CD4-positive, alpha-beta T cell treated with Interleukin-6 for 4 hours (primary cell): ENCODE data around the gene MBIP.

Source experiments
- DNase-seq: peaks from one replicate; pipeline ENCODE4 v3.0.0-alpha.2; 2020; ENCODE audit warnings: mixed read lengths

Gene MBIP

DNA sequence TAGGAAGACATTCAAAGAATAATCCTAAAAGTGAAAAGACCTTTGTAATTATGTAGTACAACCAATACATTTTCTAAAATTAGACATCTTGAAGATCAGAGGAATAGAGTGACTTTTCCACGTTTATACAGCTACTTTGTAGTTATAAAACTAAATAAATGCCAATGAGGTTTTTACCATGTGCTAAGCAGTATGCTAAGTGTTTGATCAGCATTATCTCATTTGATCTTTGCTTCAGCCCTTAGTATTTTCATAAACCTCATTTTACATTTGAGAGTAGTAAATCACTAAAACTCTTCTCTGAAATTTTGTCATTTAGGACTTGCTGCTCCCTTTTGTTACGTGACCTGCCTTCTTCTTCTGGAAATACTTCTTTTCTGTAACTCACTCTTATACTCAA, 13.6 kb downstream of the MBIP start:
- DNase-seq = no peak

DNA sequence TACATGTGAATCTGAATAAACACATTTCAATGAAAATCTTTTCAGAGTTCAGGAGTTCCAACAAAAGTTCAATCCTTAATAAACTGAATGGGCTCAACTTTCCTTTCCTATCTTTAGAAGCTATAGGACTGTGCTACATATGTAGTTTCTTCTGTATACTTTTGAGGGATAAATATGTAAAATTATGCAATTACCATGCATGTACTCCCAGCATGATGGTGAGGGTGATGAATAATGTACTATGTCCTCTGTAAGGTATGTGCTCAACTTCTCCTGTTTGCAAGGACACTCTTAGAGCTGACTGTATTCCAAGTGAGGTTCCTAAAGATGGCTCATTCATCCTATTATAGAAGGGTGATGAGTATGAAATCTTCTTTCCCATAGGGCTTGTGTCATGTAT, 15.5 kb downstream of the MBIP start:
- no peak for DNase-seq

DNA sequence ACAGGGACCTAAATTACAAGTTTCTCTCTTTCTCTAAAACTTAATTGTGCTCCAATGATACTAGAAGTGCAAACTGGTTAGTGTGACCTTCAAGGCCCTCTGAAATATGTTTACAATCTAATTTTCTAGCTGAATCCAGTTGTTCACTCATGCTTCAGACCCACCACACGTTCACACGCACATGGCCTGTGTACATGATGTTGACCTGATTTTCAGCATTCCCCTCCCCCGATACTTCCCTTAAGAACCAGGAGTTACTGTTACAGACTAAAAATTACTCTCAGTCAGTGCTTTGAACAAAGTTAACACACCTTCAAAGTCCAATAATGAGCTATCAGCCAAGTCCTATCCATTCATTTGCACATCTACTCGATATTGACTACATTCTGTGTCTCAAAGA, 16.5 kb downstream of the MBIP start:
- DNase-seq = no peak

DNA sequence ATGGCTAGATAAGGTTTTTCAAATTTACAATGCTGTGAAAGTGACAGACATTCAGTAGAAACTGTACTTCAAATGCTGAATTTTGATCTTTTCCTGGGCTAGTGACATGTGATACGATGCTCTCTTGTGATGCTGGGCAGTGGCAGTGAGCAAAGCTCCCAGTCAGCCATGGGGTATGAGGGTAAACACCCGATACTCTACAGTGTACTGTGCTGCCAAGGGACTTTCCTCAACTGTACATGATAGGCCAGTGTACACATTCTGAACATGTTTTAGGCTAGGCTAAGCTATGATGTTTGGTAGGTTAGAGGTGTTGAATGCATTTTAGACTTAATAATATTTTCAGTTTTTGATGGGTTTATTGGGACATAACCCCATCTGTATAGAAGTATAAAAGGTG, 17.6 kb downstream of the MBIP start:
- DNase-seq = no peak

DNA sequence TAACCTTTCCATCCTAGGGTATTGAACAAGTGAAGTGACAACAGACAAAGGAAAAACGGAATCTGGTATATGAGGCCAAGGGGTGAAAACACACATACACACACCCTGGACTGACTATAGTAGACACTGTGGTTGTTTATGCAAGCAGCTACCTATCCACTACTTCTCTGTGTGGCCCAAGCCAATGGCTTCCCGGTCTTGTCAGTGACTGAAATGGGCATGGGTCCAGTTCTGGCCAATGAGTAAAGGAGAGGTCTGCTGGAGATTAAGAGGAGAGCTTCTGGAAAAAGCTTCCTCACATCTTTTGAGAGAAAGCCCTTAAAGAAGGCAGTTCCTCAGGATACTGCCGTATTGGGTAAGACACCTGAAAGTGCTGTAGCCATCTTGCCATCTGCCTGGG, 19.3 kb downstream of the MBIP start:
- DNase-seq = no peak

DNA sequence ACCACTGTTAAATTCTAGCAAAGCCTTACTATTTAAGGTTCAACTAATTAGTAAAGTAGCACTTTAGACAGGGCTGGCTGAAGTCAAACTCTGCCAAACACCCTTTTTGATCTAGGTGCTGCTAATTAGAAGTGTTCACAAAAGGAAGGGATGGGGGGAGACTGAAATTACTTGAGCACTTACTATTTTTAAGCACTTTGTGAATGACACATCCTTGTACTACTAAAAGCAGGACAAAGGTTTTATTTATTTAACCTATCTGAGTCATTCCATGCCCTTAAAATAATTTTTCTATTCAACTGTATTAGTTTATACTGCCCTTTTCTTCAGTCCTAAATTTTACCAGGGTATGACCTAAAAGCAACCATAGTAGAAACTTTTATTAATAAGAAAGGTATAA, 20.1 kb downstream of the MBIP start:
- DNase-seq = no peak

DNA sequence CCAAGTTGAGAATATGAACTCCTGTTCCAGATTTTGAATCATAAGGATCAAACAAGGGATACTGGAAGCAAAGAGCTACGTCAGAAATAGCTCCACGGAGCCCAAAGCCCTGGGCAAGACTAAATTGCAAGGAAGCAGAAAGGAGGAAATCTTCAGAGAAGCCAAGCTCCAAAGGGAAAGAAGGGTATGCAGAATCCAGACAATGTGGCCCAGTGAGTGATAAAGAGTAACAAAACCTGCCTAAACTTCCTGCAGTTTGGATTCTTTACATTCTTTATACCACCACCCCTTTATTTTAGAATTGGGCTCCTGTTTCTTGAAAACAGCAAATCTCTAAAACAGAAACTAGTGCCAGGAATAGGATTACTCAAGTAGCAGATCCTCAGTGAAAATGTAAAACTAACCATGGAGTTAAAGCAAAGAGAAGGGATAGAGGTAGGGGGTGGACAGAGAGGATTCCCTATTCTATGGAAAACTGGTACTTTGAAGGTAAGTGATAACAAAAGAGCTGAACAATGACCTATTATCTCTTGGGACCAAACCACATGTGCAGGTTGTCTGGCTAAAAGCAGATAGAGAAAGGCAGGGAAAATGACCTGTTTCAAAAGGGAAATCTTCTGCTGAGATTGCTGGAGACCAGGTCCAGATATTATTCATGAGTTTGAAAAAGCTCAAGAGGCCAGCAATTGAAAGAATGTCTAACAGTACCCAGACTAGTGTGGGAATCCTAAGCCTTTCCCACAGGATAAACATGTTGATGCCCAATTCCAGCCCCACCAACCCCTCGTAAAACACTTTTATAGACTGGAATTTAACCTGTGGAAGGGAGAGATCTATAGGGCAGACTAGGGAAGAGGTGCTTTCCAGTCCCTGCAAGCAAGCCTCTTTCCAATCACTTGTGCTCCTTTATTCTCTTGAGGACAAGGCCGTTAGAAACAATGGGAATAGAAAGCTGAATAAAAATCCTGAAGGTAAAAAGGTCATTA, 24.5 kb downstream of the MBIP start:
- DNase-seq = no peak

DNA sequence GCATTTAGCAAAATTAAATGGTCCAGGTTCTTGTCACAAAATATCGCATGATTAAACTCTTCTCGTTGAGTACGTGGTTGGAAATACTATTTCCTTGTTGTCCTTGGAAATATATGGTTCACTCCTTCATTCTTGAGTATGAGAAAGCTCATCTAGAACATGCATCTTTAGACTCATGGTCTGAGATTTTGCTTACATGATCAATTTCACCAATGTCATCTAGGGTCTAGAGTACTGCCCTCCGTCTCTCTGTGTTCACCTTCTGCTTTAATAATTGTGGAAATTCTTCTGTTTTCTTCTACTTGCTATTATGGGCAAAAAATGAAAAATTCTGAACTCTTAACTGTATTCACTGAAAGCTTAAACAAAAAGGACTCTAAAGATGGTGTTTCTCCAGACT, 25.9 kb downstream of the MBIP start:
- no peak for DNase-seq

DNA sequence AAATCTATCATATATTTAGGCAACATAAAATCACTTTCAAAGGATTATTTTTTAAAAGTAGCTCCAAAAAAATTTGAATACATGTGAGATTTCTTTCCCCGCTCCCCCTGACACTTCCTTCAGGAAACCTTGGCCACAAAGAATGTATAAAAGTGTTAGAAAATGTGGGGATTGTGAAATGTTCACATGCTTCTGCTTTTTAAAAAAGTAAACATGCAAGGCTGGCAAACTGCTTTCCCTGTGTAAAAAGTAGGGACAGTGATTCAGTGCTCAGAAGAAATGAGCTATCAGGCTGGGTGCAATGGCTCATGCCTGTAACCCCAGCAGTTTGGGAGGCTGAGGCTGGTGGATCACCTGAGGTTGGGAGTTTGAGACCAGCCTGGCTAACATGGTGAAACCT, 26.6 kb downstream of the MBIP start:
- no peak for DNase-seq

DNA sequence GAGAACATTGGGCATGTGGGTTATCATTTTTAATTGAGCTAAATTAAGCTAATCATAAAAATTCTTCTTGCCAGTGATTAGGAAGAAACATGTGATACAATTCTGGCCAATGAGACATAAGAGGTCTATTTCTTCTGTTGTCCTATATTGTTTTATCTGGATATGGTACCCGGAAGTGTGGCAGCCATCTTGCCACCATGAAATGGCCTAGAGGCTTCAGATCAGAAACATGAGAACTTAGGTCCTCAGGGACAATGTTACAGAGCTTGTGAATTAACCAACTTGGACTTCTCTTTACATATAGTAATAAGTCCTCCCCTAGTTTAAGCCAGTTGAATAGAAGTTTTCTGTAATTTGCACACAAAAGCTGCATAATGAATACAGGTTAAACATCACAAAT, 30.5 kb downstream of the MBIP start:
- no peak for DNase-seq

DNA sequence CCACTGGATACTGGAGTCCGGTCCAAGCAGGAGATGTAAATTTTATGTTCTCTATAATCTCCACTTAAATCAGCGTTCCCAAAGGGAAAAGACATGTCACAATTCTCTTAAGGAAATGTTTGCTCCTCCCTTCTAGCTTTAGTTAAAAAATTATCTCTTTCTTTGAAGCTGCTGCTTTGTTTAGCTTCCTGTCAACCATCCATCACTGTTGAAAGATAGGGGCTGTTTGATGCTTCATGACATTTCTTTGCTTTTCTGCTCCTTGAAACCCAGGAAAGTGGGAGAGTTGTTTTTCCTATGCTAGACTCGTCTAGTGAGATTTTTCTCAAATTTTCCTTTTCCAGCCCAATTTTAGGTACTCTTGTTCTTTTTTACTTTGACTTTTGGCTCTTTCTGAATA, 31.9 kb downstream of the MBIP start:
- DNase-seq = no peak

DNA sequence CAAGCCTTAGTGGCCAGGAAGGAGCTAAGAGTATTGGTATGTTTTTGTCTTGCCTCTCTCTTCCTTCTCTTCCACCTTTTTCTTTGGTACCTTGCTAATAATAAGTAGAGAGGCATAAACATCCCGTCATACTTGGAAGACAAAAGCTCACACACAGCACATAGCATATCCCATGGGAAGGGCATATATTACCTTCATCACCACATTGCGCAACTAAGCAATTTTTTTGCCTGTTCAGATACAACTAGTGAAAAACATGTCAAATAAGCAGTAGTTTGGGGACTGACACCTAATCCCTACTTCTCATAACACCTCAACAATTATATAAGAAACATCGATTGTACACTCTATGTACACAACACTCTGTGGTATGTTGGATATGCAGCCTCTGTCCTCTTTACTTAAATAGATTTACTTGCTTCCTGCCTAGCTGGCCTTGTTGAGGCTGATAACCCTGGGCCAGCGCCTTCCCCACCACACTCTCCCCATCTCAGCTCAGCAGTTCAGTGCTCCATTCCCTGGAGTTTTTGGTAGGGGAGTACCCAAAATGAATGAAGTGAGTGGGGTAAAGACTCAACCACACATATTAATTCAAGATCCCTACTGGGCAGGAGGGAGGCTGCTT, 35.4 kb downstream of the MBIP start:
- no peak for DNase-seq

DNA sequence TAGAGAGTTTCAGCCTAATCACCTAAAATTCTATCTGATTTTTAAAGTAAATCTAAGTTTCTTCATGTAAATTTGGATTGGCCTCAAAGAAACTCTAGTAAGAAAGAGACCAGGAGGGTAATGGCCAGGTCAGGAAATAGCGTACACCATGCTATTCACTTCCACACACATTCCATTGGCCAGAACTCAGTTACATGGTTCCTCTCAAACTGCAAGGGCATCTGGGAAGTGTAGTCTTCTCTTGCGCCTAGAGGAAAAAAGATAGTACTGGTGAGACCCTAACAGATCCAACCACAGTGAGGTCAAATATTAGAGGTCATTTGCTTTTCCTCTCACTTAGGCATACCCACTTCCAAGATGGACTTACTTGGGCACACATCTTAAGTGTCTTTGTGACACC, 39.1 kb downstream of the MBIP start:
- no peak for DNase-seq

DNA sequence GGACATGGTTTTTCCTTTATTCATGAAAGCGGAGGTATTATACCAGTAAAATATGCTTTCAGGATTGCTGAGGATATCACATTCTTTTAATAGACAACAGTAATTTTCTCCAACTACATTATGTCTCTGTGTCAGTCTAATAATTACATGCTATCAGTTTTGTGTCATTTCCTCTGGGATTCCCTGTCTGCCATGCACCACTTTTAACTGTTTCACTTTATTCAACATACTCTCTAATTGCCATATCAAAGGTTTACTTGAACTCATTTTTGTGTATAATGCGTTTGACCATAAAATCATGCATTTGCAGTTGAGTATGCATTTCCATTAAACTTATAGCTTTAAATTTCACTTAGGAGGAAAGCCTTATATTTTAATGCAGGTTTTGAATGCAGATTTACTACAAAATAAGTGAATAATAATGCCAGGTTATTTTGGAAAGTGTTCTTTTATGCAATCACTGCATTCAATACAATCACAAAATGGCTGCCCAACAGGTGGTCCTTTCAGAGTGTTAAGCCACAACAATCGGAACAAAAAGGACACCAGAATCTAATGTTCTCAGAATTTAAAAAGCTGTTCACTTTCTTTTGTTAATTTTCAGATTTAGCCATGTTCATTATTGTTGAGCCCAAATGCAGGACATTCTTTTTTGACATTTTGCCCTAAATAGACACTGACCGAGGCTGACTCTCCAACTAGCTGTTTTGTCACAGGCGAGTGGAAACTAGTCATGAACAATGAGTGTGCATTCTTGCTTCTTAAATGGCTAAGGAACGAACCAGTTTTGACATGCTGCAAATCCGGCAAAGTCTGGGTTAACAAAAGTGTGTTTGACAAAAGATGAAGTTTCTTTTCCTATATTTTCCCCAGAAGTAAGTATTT, 40.9 kb downstream of the MBIP start:
- no peak for DNase-seq

DNA sequence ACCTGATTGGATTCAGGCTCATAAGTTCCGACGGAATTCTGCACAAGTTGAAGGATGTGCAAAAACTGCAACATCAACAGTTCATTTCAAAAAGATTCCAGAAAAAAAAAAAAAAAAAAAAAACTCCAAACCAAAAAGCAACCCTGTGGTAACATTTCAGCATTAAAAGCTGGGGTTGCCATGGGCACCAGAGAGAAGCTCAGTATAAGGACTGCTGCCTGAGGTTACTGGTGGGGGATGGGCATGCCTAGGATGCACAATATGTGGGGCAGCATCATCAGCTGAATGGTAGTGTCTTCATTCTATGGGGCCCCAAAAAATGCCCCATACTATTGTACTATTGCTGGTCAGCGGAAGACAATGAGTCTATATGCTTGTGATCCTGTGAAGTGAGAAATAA, 44.7 kb downstream of the MBIP start:
- DNase-seq = no peak

DNA sequence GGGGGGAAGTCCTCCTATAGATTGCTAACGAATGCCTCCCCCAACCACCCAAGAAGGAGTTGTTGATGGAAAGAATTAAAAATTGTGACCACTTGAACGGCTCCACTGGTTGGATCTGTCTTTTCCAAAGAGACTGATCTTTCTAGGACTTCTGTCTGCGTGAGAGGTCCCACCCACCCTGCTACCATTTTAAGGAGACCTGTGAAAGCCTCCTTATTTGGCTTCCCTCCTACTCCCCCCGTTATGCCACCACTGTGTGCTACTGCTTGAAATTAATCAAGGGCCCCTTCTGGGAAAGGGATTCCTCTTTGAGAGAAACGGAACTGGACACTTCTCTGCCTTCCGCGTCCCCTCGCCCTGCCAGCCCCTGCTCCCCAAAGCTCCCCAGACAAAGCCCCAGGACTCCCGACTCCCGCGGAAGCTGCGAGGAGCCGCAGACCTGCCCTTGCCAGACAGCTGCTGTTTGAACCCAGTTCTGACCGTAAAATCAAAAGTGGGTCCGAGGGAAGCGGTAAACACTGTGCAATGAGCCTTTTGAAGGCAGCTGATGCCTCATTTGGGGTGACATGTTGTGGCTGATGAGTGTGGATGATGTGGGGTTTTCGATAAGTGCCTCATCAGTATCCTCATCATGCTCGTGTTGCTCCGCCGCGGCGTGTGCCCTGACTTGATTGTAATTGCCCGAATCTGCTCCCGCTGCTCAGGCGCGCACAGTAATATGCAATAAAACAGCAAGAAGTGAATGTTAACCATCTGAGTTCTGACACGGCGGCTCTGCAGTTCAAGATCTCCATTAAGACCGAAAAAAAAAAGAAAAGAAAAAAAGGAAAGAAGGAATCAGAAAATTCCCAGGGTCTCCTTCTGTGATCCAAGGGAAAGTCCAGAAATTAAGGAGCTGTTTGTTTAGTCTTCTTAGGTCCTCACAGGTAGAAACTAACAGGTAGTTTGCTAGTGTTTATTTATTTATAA, 48.2 kb downstream of the MBIP start:
- no peak for DNase-seq

DNA sequence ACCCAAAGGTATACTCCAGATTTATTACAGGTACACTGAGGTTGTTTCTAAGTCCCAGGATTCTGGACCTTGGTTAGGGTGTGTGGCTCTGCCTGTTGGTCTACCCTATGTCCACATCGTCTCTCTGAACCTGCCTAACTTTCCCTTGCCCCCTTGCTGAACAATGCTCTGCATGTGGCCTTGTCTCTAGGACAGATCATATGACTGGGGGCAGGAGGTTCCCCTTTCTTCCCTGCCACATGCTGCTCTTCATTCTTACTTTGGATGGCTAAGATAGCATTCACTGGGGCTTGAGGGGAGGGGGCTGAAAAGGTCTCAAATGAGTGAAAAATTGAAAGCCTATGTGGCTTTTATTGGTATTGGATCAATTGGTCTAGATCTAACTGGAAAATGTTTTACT, 49.2 kb downstream of the MBIP start:
- DNase-seq = no peak

DNA sequence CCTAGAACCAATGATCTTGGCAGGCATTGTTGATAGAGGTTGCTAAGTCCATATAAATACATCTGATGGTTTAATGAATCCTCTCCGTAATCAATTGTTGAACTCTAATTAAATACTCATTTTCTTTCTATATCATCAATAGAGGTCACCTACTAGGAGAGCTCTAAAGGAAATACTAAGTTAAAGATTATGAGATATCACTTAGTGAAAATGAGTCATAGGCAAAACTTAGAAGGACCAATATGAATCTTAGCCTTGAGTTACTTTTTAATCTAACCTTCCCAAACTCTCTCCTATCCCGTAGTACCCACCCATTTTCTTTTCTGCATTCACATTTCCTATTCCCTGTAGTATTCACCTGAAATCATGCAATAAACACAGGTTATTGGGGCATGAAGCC, 50.2 kb downstream of the MBIP start:
- no peak for DNase-seq

DNA sequence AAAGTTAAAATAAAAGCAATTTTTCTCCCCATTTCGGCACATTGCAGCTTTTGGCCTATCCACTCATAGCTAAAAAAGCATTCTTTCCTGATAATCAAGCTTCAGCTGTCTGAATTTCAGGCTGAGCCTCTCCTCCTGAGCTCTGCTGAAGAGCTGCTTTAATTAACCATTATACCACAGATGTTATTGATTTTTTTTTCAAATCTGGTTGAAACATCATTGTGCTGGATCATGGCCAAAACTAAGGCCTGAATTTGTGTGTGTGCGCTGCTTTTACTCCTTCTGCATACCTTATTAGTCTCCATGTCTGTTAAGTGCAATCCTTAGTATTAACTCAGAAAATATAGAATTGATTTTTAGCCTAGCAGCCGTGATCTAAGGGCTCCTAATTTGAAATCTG, 52.3 kb downstream of the MBIP start:
- DNase-seq = no peak

DNA sequence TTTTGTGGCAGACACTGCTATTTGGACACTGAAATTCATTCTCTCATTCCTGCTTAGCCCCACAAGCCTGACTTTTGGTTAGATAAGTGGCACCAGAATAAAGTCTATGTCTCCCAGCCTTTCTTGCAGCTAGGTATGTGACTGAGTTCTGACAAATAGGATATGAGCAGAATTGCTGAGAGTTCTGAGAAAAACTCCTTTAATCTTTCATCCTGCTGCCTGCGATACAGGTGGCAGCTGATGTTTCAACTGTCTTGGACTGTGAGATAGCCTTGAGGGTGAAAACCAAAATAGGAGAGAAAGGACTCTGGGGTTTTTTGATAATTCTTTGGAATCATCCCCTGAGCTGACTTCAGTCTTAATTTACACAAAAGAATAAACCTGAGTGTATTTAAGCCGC, 55.8 kb downstream of the MBIP start:
- DNase-seq = no peak

DNA sequence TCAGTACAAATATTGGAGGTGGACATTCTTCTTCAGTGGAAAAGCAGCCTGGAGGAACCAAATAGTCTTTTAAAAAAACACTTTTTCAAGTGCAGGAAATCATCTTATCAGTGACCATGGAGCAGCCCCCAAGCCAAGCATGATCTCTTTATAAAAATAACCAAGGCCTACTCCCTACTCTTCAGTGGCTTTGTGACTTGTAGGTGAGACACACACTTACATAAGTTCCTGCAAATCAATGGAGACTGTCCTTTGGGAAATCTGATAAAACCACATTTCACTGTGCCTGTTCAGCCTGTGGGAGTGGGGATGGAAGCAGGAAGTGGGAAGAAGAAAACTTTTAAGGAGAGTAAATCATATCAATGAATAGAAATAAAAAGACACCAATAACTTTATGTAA, 56.3 kb downstream of the MBIP start:
- no peak for DNase-seq

DNA sequence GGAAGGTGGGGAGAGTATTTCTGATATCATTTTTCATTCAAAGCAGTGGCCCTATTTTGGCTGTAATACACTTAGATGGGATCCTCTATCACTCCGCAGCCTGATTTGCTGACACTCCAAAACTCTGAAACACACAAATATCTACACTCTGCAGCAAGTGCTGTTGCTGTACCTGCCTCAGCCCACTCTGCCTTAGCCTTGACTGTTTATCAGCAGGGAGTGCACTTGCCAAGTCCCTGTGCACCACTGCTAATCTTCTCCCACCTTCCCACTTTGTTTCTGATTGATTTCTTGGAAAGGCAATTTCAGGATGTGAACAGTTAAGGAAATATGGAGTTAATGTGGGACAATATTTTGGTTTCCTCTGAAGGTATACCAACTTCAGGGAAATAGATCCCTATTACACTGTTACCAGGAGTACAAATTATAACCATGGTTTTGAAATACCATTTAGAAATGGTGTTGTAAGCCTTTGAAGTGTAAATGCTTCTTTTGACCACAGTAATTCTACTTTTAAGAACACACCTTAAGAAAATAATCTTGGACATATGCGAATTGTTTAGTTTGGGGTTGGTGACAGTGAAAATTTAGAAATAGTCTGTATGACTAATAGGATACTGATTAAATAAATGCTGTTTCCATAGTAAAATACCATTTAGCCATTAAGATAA, 59.3 kb downstream of the MBIP start:
- no peak for DNase-seq
